HEK293 (cell line): ENCODE data around the gene LSM10.

Experiments
- CTCF ChIP-seq: fragments of 450-650 bp; formaldehyde crosslinking; IDR thresholded peaks from 2 replicates; pipeline ENCODE4 v1.5.1; 2016; ENCODE audit warnings: missing biosample characterization, missing genetic modification characterization
- ZNF266 ChIP-seq: fragments of 450-650 bp; formaldehyde crosslinking; IDR thresholded peaks from 2 replicates; pipeline ENCODE4 v1.5.1; 2016; ENCODE audit warnings: missing biosample characterization, missing genetic modification characterization, low read depth
- ZNF423 ChIP-seq: fragments of 450-650 bp; formaldehyde crosslinking; IDR thresholded peaks from 2 replicates; pipeline ENCODE4 v1.5.1; 2016; ENCODE audit warnings: missing biosample characterization, missing genetic modification characterization
- ZNF433 ChIP-seq: fragments of 450-650 bp; formaldehyde crosslinking; IDR thresholded peaks from 2 replicates; pipeline ENCODE4 v1.5.1; 2016; ENCODE audit warnings: missing biosample characterization, missing genetic modification characterization, low read depth
- ZNF660 ChIP-seq: fragments of 450-650 bp; IDR thresholded peaks from 2 replicates; pipeline ENCODE4 v1.5.1; 2018; ENCODE audit warnings: missing biosample characterization, mild to moderate bottlenecking, missing genetic modification characterization

GRCh38 chr1:36387141-36387949 is 10.4 kb downstream of the LSM10 start:
- TF ChIP-seq CTCF (tag by site-specific recombination) = no peak
- TF ChIP-seq ZNF660 = no peak
- no peak for TF ChIP-seq ZNF266 (tag by site-specific recombination)
- TF ChIP-seq ZNF433 (tag by site-specific recombination) = no peak
- TF ChIP-seq ZNF423 (tag by site-specific recombination) = no peak
